Activated T-cell treated with anti-CD3 and anti-CD28 coated beads, Interleukin-2, amount 50 U/mL, for 24 hours (primary cell): ENCODE data around the gene FAM222B.
"Not testable (repeated sequence)": the region's sequence is repeated elsewhere in the genome, so short reads cannot be mapped to it uniquely, and the experiment has no call there.

ENCODE experiments used
- DNase-seq: peaks from one replicate; pipeline ENCODE4 v3.0.0-alpha.2; 2020
- H3K27ac Mint-ChIP-seq: 2 replicates; pipeline ENCODE4 v1.8.0; 2020; ENCODE audit warnings: mild to moderate bottlenecking, mixed read lengths
- H3K27me3 Mint-ChIP-seq: 2 replicates; pipeline ENCODE4 v1.8.0; 2020; ENCODE audit warnings: mixed read lengths
- H3K36me3 Mint-ChIP-seq: 2 replicates; pipeline ENCODE4 v1.8.0; 2020; ENCODE audit warnings: low read depth, mixed read lengths
- H3K4me1 Mint-ChIP-seq: 2 replicates; pipeline ENCODE4 v1.8.0; 2020; ENCODE audit warnings: low read depth, mixed read lengths
- H3K4me3 Mint-ChIP-seq: 2 replicates; pipeline ENCODE4 v1.8.0; 2020; ENCODE audit warnings: mild to moderate bottlenecking, moderate library complexity, mixed read lengths
- H3K9me3 Mint-ChIP-seq: 2 replicates; pipeline ENCODE4 v1.8.0; 2020; ENCODE audit warnings: mixed read lengths

FAM222B gene

GRCh38 chr17:28792877-28793661 lies 49.5 kb downstream of the FAM222B start:
- Mint-ChIP-seq H3K27ac (peak overlapping the region; percentile 27), H3K4me3 (no peak overlapping the region), H3K9me3 (no peaks in the 10 kb centered on the region), H3K27me3 (no peaks in the 10 kb centered on the region), H3K36me3 (peaks cover 47% of the 10 kb centered on the region), H3K4me1 (peaks cover 39% of the 10 kb centered on the region)
- DNase-seq: no peak

GRCh38 chr17:28788100-28788499 lies 54.5 kb downstream of the FAM222B start:
- Mint-ChIP-seq H3K4me3 (no peak overlapping the region), H3K36me3 (peaks cover 37% of the 10 kb centered on the region), H3K9me3 (no peaks in the 10 kb centered on the region), H3K27ac (peak overlapping the region; percentile 14), H3K4me1 (peaks cover 20% of the 10 kb centered on the region), H3K27me3 (no peaks in the 10 kb centered on the region)
- no peak for DNase-seq

GRCh38 chr17:28783161-28783560 lies 59.4 kb downstream of the FAM222B start:
- H3K9me3 Mint-ChIP-seq: no peaks in the 10 kb centered on the region
- no peak overlapping the region for H3K4me3 Mint-ChIP-seq
- no peaks in the 10 kb centered on the region for H3K27me3 Mint-ChIP-seq
- DNase-seq: no peak
- peaks cover 20% of the 10 kb centered on the region for H3K4me1 Mint-ChIP-seq
- peak overlapping the region; percentile 19 for H3K27ac Mint-ChIP-seq
- peaks cover 33% of the 10 kb centered on the region for H3K36me3 Mint-ChIP-seq

- Mint-ChIP-seq H3K4me1 (peaks cover 35% of the 10 kb centered on the region), H3K36me3 (peaks cover 27% of the 10 kb centered on the region)
- H3K9me3 Mint-ChIP-seq, H3K27me3 Mint-ChIP-seq, H3K4me3 Mint-ChIP-seq, DNase-seq, H3K27ac Mint-ChIP-seq: not testable (repeated sequence)
Measured at GRCh38 chr17:28779601-28780000, 63.0 kb downstream of the FAM222B start.

- Mint-ChIP-seq H3K27ac (peak overlapping the region; percentile 88), H3K4me3 (no peak overlapping the region), H3K36me3 (peaks cover 41% of the 10 kb centered on the region), H3K9me3 (no peaks in the 10 kb centered on the region), H3K4me1 (peaks cover 40% of the 10 kb centered on the region), H3K27me3 (no peaks in the 10 kb centered on the region)
- DNase-seq: no peak
Measured at GRCh38 chr17:28777178-28777577, 65.4 kb downstream of the FAM222B start.

GRCh38 chr17:28774206-28774605 lies 68.4 kb downstream of the FAM222B start:
- Mint-ChIP-seq H3K27me3 (no peaks in the 10 kb centered on the region), H3K4me1 (peaks cover 35% of the 10 kb centered on the region), H3K36me3 (peaks cover 35% of the 10 kb centered on the region), H3K9me3 (no peaks in the 10 kb centered on the region), H3K27ac (peak overlapping the region; percentile 22), H3K4me3 (no peak overlapping the region)
- no peak for DNase-seq

GRCh38 chr17:28773736-28774135 lies 68.9 kb downstream of the FAM222B start:
- H3K36me3 Mint-ChIP-seq: peaks cover 32% of the 10 kb centered on the region
- H3K27ac Mint-ChIP-seq: no peak overlapping the region
- no peaks in the 10 kb centered on the region for H3K27me3 Mint-ChIP-seq
- H3K9me3 Mint-ChIP-seq: no peaks in the 10 kb centered on the region
- no peak for DNase-seq
- H3K4me3 Mint-ChIP-seq: no peak overlapping the region
- peaks cover 31% of the 10 kb centered on the region for H3K4me1 Mint-ChIP-seq

- Mint-ChIP-seq H3K27me3 (no peaks in the 10 kb centered on the region), H3K4me1 (peaks cover 33% of the 10 kb centered on the region), H3K4me3 (no peak overlapping the region), H3K27ac (peak overlapping the region; percentile 87), H3K9me3 (no peaks in the 10 kb centered on the region), H3K36me3 (peaks cover 64% of the 10 kb centered on the region)
- no peak for DNase-seq
Measured at GRCh38 chr17:28765038-28765437, 77.6 kb downstream of the FAM222B start.

GRCh38 chr17:28763804-28764266 lies 78.8 kb downstream of the FAM222B start:
- DNase-seq: peak; percentile 75
- Mint-ChIP-seq H3K36me3 (peaks cover 74% of the 10 kb centered on the region), H3K4me1 (peaks cover 31% of the 10 kb centered on the region), H3K9me3 (no peaks in the 10 kb centered on the region), H3K27me3 (no peaks in the 10 kb centered on the region), H3K27ac (peak overlapping the region; percentile 85), H3K4me3 (no peak overlapping the region)

GRCh38 chr17:28763137-28763799 lies 79.3 kb downstream of the FAM222B start:
- Mint-ChIP-seq H3K27ac (peak overlapping the region; percentile 85), H3K27me3 (no peaks in the 10 kb centered on the region), H3K36me3 (peaks cover 77% of the 10 kb centered on the region), H3K4me1 (peaks cover 31% of the 10 kb centered on the region), H3K9me3 (no peaks in the 10 kb centered on the region), H3K4me3 (no peak overlapping the region)
- no peak for DNase-seq

- Mint-ChIP-seq H3K4me1 (peaks cover 23% of the 10 kb centered on the region), H3K9me3 (no peaks in the 10 kb centered on the region), H3K4me3 (no peak overlapping the region), H3K36me3 (peaks cover 84% of the 10 kb centered on the region), H3K27me3 (no peaks in the 10 kb centered on the region), H3K27ac (peak overlapping the region; percentile 72)
- no peak for DNase-seq
Measured at GRCh38 chr17:28760601-28761562, 81.7 kb downstream of the FAM222B start.

- no peaks in the 10 kb centered on the region for H3K9me3 Mint-ChIP-seq
- H3K27ac Mint-ChIP-seq: peak overlapping the region; percentile 84
- H3K4me3 Mint-ChIP-seq: no peak overlapping the region
- DNase-seq: no peak
- H3K4me1 Mint-ChIP-seq: peaks cover 17% of the 10 kb centered on the region
- H3K27me3 Mint-ChIP-seq: no peaks in the 10 kb centered on the region
- peaks cover 84% of the 10 kb centered on the region for H3K36me3 Mint-ChIP-seq
Measured at GRCh38 chr17:28759256-28759865, 83.2 kb downstream of the FAM222B start.

- no peak for DNase-seq
- H3K4me3 Mint-ChIP-seq: no peak overlapping the region
- H3K27me3 Mint-ChIP-seq: no peaks in the 10 kb centered on the region
- H3K9me3 Mint-ChIP-seq: no peaks in the 10 kb centered on the region
- H3K4me1 Mint-ChIP-seq: peaks cover 13% of the 10 kb centered on the region
- peaks cover 81% of the 10 kb centered on the region for H3K36me3 Mint-ChIP-seq
- peak overlapping the region; percentile 84 for H3K27ac Mint-ChIP-seq
Measured at GRCh38 chr17:28758411-28759121, 84.0 kb downstream of the FAM222B start.
